T-helper 9 cell (primary cell): Measurements from ENCODE around the gene ANKRD30A.
"Not testable (repeated sequence)": the region's sequence is repeated elsewhere in the genome, so short reads cannot be mapped to it uniquely, and the experiment has no call there.

Experiments
- DNase-seq: peaks from one replicate; pipeline ENCODE4 v3.0.0-alpha.2; 2020

Gene ANKRD30A

DNA sequence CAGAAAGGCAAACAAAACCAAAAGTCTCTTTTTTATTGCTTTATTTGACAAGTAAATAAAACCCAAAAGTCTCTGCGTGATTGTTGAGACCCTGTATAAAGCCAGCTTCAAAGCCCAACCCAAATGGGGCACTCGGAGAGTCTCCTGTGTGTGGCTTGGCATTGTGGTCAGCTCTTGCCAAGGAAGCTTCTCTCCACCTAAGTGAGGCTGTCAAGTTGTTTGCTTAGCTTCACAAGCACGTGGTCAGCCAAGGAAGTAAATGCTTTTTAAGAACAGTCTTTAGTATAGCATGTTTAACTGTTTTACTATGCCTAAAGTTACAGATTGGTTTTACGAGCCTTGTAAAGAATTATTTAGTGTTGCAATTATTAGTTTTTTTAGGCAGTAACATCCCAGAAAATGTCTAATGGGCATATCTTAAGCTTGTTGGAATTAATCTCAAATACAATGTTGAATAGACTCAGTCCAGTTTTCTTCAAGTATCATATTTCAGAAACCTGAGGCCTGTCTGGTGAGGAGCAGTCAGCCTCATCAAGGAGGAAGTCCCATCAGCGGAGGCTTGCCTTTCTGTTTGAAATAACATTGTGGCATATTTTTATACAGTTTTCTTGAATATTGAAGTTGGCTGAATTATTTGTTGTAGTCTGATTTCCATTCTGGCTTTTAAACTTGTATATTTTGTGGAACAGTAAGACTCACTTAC lies 144.3 kb downstream of the ANKRD30A start:
- no peak for DNase-seq

DNA sequence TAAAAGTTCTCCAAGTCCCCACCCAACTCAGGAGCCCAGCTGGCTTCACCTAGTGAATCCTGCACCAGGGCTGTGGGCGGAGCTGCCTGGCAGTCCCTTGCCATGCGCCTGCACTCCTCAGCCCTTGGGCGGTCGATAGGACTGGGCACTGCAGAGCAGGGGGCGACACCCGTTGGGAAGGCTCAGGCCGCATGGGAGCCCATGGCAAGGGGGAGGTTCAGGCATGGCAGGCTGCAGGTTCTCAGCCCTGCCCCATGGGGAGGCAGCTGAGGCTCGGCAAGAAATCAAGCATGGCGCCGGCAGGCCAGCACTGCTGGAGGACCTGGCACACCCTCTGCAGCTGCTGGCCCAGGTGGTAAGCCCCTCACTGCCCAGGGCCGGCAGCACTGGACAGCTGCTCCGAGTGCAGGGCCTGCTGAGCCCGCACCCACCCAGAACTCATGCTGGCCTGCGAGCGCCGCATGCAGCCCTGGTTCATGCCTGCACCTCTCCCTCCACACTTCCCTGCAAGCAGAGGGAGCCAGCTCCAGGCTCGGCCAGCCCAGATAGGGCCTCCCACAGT lies 149.9 kb downstream of the ANKRD30A start:
- DNase-seq = no peak

DNA sequence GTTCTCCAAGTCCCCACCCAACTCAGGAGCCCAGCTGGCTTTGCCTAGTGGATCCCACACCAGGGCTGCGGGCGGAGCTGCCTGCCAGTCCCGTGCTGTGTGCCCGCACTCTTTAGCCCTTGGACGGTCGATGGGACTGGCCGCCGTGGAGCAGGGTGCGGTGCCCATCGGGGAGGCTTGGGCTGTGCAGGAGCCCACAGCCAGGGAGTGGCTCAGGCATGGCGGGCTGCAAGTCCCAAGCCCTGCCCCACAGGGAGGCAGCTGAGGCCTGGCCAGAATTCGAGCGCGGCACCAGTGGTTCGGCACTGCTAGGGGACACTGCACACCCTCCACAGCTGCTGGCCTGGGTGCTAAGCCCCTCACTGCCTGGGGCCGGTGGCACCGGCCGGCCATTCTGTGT lies 159.7 kb downstream of the ANKRD30A start:
- no peak for DNase-seq

GRCh38 chr10:37289833-37290464 lies 164.6 kb downstream of the ANKRD30A start:
- DNase-seq = no peak

- DNase-seq = no peak
Observed at GRCh38 chr10:37301271-37301670, 175.9 kb downstream of the ANKRD30A start.

- no peak for DNase-seq
Observed at GRCh38 chr10:37304036-37304435, 178.6 kb downstream of the ANKRD30A start.

GRCh38 chr10:37314350-37314749 lies 189.0 kb downstream of the ANKRD30A start:
- DNase-seq = no peak

DNA sequence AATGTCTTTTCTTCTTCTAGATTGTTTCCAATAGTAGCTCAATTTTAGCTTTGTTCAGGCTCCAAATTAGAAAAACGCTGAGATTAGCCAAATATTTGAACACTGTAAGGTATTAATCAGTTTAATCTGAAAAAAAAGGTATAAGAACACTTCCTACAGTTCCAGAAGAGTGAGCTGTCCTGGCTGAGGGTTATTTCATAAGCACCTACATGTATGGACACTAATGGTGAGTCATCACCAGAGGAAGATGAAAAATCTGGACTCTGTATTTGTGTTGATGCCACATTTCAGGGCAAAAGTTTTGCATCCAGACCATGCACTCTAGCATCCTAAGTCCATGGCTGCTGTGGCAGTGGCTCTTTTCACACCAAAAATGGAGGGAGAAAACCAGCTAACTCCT lies 189.5 kb downstream of the ANKRD30A start:
- DNase-seq = no peak

- no peak for DNase-seq
Observed at GRCh38 chr10:37344413-37344812, 219.0 kb downstream of the ANKRD30A start.

GRCh38 chr10:37379991-37380390 lies 254.6 kb downstream of the ANKRD30A start:
- DNase-seq = no peak

GRCh38 chr10:37381271-37381670 lies 255.9 kb downstream of the ANKRD30A start:
- DNase-seq = no peak

DNA sequence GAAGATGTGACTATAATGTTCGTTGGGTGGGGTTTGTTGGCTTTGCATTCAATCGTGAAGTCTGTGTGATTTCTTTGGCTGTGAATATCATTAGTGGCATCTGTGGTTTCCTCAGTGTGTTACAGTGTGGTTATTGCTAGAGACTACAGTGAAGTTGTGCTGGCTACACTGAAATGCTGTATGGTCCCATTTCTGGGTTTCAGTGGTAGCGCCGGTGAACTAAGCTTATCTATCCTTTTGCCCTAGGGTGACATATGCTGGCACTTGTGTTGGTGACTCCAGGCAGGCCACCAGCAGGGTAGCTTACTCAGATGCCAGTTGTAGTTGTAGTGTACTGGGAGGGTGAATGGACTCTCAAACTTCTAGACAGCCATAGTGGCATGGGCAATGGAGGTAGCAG lies 259.5 kb downstream of the ANKRD30A start:
- no peak for DNase-seq

DNA sequence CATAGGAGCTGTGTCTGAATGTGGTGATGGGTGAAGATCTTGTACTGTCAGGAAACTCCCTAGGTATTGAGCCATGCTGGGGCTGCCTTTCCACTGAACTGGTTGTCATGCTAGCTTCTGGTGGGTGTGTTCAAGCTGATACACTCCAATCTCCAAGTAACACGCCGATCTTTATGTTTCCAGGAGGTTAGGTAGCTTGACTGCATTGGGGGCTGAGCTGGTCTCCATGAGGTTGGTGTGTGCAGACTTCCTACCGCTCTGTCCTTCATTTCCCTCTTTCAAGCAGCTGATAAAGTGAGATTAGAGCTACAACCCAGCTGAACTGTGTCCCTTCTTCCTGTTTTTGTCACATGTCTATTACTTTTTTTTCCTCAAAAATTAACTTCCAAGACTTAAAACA lies 265.5 kb downstream of the ANKRD30A start:
- no peak for DNase-seq

DNA sequence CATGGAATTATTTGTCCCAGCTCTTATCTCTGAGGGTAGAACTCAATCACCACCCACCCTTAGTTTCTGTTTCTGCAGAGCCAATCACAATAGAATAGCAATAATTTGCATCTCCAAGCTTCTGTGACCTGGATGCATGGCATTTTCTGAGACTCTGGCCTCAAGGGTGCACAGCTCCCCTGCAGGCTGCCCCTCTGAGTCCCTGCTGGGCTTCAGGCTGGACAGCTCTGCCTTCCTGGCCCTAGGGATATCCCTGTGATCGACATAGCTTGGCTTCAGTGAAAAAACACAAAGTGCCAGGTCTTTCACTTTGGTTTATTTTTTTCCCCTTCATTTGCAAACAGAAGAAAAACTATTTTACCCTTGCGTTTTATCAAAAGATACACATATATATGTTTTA lies 275.4 kb downstream of the ANKRD30A start:
- not testable (repeated sequence) for DNase-seq

- DNase-seq = no peak
Observed at GRCh38 chr10:37401225-37401624, 275.8 kb downstream of the ANKRD30A start.

DNA sequence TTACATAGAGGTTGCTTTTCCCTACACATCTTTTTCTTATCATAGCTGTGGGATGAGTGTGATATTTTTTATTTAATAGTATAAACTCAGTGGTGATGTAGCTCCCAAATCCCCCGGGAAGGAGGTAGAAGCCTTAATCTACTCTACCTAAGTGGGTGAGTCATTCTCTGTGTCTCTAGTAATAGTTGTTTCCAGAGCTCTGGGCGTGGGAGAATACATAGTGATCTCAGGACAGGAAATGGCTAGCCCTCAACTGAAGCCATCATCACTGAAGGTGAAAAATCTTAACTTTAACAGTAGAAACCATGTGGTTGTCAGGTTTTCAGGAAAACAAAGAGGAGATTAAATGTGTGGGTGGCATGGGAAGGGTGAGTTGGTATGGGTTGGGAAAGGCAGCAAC lies 278.4 kb downstream of the ANKRD30A start:
- DNase-seq = no peak
